Measurements from ENCODE around the gene HOXD13.

DNA sequence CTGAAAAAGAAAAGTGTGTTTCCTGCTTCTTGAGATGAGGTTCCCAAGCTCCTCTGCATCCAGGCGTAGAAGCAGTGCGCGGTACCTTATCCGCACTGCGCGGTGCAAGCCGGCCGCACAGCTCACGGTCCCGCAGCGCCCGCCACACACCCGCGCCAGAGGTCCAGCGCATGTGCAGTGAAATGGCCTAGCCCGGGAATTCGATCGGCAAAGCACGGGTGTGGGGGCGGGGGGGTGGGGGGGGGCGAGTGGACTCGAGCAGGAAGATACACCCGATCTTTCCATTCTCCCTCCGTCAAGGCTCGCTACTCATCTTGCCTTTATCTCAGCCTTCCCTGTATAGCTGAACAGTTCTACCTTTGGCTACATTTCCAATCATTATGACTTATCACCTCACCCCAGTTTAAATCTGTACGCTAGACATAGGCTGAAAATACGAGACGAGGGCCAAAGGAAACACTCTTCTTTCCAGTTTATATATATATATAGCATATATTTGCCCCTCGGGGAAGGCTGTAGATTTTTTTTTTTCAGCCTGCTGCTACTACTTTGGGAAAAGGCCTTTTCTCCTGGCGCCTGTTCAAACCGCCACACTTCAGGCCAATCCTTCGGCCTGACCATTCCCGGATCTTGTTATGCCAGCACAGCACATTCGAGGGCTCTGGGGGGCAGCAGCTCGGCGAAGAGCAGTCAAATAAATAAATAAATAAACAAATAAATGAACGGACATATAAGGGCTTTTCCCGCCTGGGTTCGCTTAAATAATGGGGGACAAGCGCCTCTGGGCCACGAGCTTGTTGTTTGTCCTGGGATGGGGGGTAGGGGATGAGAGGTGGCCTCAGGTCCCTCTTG lies 47.4 kb downstream of the HOXD13 start:
- TF ChIP-seq RAD21 (conservative IDR thresholded peaks at IDR 0.05) (no peak), POLR2AphosphoS5 (IDR thresholded peaks at IDR 0.05) (no peak), EP300 (conservative IDR thresholded peaks at IDR 0.05; ENCODE audit: poor library complexity, severe bottlenecking) (no peak), SMC3 (conservative IDR thresholded peaks at IDR 0.05; ENCODE audit: poor library complexity) (no peak), EZH2 (IDR thresholded peaks at IDR 0.05; ENCODE audit: borderline replicate concordance, insufficient read depth, low read length, poor library complexity, severe bottlenecking) (no peak)
- TF ChIP-seq, protein P1, sequence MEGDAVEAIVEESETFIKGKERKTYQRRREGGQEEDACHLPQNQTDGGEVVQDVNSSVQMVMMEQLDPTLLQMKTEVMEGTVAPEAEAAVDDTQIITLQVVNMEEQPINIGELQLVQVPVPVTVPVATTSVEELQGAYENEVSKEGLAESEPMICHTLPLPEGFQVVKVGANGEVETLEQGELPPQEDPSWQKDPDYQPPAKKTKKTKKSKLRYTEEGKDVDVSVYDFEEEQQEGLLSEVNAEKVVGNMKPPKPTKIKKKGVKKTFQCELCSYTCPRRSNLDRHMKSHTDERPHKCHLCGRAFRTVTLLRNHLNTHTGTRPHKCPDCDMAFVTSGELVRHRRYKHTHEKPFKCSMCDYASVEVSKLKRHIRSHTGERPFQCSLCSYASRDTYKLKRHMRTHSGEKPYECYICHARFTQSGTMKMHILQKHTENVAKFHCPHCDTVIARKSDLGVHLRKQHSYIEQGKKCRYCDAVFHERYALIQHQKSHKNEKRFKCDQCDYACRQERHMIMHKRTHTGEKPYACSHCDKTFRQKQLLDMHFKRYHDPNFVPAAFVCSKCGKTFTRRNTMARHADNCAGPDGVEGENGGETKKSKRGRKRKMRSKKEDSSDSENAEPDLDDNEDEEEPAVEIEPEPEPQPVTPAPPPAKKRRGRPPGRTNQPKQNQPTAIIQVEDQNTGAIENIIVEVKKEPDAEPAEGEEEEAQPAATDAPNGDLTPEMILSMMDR (IDR thresholded peaks at IDR 0.05; ENCODE audit: poor library complexity, severe bottlenecking): no peak
- TF ChIP-seq, protein P2, sequence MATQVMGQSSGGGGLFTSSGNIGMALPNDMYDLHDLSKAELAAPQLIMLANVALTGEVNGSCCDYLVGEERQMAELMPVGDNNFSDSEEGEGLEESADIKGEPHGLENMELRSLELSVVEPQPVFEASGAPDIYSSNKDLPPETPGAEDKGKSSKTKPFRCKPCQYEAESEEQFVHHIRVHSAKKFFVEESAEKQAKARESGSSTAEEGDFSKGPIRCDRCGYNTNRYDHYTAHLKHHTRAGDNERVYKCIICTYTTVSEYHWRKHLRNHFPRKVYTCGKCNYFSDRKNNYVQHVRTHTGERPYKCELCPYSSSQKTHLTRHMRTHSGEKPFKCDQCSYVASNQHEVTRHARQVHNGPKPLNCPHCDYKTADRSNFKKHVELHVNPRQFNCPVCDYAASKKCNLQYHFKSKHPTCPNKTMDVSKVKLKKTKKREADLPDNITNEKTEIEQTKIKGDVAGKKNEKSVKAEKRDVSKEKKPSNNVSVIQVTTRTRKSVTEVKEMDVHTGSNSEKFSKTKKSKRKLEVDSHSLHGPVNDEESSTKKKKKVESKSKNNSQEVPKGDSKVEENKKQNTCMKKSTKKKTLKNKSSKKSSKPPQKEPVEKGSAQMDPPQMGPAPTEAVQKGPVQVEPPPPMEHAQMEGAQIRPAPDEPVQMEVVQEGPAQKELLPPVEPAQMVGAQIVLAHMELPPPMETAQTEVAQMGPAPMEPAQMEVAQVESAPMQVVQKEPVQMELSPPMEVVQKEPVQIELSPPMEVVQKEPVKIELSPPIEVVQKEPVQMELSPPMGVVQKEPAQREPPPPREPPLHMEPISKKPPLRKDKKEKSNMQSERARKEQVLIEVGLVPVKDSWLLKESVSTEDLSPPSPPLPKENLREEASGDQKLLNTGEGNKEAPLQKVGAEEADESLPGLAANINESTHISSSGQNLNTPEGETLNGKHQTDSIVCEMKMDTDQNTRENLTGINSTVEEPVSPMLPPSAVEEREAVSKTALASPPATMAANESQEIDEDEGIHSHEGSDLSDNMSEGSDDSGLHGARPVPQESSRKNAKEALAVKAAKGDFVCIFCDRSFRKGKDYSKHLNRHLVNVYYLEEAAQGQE (IDR thresholded peaks at IDR 0.05; ENCODE audit: borderline replicate concordance): no peak
